Activated B cell treated with CpG ODN at 0.5 μM for 24 hours (primary cell): ENCODE data around the gene BTBD9. TPM values are rescaled to one million over a fixed set of nuclear protein-coding genes. Genes with fewer than 3 reads are reported as not detected.

Experiments used
- ATAC-seq: fragments of 200-7000 bp; cut with Tn5 transposase; one replicate; pipeline ENCODE4 v1.10.0; 2021; ENCODE audit warnings: low read depth, mild to moderate bottlenecking, moderate library complexity
- CTCF ChIA-PET: fragments of 350-600 bp; sonication (Branson Sonifier 250); formaldehyde crosslinking; loops from one replicate; lab custom pipeline; 2021; ENCODE audit warnings: antibody characterized with exemption; lab: Charles Lee
- POLR2A ChIA-PET: fragments of 350-600 bp; sonication (Branson Sonifier 250); formaldehyde crosslinking; loops from one replicate; lab custom pipeline; 2021; ENCODE audit warnings: antibody characterized with exemption; lab: Charles Lee
- DNase-seq: peaks from one replicate; pipeline ENCODE4 v3.0.0; 2022
- H3K27ac Mint-ChIP-seq: one replicate; pipeline ENCODE4 v1.8.0; 2020; ENCODE audit warnings: mixed read lengths
- H3K27me3 Mint-ChIP-seq: one replicate; pipeline ENCODE4 v1.8.0; 2021; ENCODE audit warnings: mixed read lengths
- H3K36me3 Mint-ChIP-seq: one replicate; pipeline ENCODE4 v1.8.0; 2021; ENCODE audit warnings: low read depth, mixed read lengths
- H3K4me1 Mint-ChIP-seq: one replicate; pipeline ENCODE4 v1.8.0; 2021; ENCODE audit warnings: mixed read lengths
- H3K4me3 Mint-ChIP-seq: one replicate; pipeline ENCODE4 v1.8.0; 2020; ENCODE audit warnings: mild to moderate bottlenecking, mixed read lengths
- H3K9me3 Mint-ChIP-seq: one replicate; pipeline ENCODE4 v1.8.0; 2020; ENCODE audit warnings: mixed read lengths
- intact Hi-C: fragments of 100-400 bp; cut with micrococcal nuclease; formaldehyde crosslinking; loops from one replicate; pipeline ENCODE4 v1.15.1; 2024
- total RNA-seq: library from RNA; stranded (reverse); gene quantifications from 2 replicates; pipeline ENCODE4 v1.2.3, GENCODE V29; 2022
- TF ChIP-seq, protein P1 (sequence below): fragments of 200-600 bp; IDR thresholded peaks from one replicate; pipeline ENCODE4 v1.8.0; 2022; ENCODE audit warnings: antibody characterized with exemption, mild to moderate bottlenecking

The BTBD9 gene
- total RNA-seq, 1 donor from 2014 or later: 25.7 TPM

DNA sequence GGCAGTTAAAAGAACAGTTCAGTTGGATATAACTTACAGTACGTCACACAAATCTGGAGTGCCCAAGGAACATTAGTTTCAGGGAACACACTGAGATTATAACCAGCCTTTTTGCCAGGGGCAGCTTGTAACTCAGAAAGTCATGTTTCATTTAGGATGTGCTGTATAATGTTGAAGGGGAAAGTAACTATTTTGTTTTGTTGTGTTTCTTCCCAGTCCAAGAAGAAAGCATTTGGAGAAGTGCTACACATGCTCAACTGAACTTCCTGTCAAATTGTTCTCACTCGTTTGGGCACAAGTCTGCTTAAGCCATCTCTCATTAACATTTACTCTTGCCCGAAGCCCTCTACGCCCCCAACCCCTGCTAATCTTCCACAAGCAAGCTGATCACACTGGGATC is 157.9 kb downstream of the BTBD9 start:
- no peaks in the 10 kb centered on the region for H3K9me3 Mint-ChIP-seq
- intact Hi-C loops: no loop called here
- TF ChIP-seq, protein P1, sequence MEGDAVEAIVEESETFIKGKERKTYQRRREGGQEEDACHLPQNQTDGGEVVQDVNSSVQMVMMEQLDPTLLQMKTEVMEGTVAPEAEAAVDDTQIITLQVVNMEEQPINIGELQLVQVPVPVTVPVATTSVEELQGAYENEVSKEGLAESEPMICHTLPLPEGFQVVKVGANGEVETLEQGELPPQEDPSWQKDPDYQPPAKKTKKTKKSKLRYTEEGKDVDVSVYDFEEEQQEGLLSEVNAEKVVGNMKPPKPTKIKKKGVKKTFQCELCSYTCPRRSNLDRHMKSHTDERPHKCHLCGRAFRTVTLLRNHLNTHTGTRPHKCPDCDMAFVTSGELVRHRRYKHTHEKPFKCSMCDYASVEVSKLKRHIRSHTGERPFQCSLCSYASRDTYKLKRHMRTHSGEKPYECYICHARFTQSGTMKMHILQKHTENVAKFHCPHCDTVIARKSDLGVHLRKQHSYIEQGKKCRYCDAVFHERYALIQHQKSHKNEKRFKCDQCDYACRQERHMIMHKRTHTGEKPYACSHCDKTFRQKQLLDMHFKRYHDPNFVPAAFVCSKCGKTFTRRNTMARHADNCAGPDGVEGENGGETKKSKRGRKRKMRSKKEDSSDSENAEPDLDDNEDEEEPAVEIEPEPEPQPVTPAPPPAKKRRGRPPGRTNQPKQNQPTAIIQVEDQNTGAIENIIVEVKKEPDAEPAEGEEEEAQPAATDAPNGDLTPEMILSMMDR: no peak

DNA sequence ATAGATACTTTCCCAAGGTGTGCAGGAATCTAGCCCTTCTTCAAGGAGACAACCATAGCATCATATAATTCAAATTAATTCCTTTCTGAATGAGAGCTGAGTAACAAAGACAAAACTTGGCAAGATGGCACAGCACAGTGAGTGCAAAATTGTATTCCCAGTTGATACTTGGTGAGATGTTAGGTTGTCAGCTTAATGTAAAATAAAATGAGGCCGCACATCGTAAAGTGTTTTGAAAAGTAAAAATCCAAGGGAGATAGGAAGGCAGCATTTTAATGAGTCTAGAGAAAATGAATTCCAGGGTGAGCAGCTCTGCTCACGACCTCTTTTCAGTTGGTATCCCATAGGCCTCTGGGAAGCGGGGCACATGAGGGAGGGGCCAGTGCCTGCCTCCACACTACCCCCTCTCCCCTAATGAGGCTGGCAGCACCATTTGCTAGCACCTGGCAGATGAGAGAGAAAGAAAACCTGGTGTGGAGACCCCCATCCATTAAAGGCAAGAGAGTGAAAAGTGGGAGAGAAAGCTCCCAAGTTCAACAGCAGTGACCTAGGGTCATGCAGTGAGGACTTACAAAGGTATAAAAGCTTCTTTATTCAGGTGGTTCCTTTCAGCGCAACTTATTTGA is 158.4 kb downstream of the BTBD9 start:
- ChIA-PET POLR2A (no interaction called here), CTCF (interaction anchor here (1.1 kb wide), 1 partner anchor 236 kb away, joined by 3 read pairs; no protein-coding TSS in a partner anchor)
- H3K27me3 Mint-ChIP-seq: no peaks in the 10 kb centered on the region
- DNase-seq (no peak), ATAC-seq (no peak)
- no peak overlapping the region for H3K27ac Mint-ChIP-seq
- no peaks in the 10 kb centered on the region for H3K9me3 Mint-ChIP-seq
- TF ChIP-seq, protein P1: no peak
- peaks cover 8% of the 10 kb centered on the region for H3K4me1 Mint-ChIP-seq
- no peak overlapping the region for H3K4me3 Mint-ChIP-seq
- intact Hi-C loops: no loop called here
- no peaks in the 10 kb centered on the region for H3K36me3 Mint-ChIP-seq

More for the DNA sequence above, 157.9 kb downstream of the BTBD9 start:
- H3K4me3 Mint-ChIP-seq: no peak overlapping the region
- POLR2A ChIA-PET: no interaction called here
- peaks cover 8% of the 10 kb centered on the region for H3K4me1 Mint-ChIP-seq
- ATAC-seq (no peak), DNase-seq (no peak)
- no peak overlapping the region for H3K27ac Mint-ChIP-seq
- no peaks in the 10 kb centered on the region for H3K36me3 Mint-ChIP-seq
- CTCF ChIA-PET: interaction anchor here (1.1 kb wide), 1 partner anchor 235 kb away, joined by 3 read pairs; no protein-coding TSS in a partner anchor
- no peaks in the 10 kb centered on the region for H3K27me3 Mint-ChIP-seq

DNA sequence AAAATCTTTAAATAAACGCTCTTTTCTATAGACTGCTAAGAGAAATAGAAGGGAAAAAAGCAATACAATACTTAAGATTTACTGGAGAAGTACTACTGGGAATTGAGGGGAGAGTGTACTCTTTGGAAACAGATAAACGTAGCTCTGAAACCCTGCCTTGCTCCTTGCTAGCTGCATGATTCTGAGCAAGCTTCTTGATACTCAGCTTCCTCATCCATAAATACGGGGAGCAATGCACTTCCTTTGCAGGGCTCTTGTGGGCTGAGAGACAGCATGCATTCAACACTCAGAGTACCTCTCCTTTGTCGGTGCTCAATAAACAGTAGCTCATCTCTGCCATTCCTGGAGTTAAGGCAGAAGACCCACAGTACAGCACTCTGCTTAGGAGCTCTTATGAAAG is 159.7 kb downstream of the BTBD9 start:
- Mint-ChIP-seq H3K27me3 (no peaks in the 10 kb centered on the region), H3K9me3 (no peaks in the 10 kb centered on the region), H3K27ac (no peak overlapping the region), H3K36me3 (no peaks in the 10 kb centered on the region), H3K4me3 (no peak overlapping the region), H3K4me1 (peaks cover 6% of the 10 kb centered on the region)
- TF ChIP-seq, protein P1: no peak
- ATAC-seq (no peak), DNase-seq (no peak)
- ChIA-PET CTCF (interaction anchor here (1.2 kb wide), 1 partner anchor 14 kb away, joined by 3 read pairs; no protein-coding TSS in a partner anchor), POLR2A (no interaction called here)
- intact Hi-C loops: no loop called here

DNA sequence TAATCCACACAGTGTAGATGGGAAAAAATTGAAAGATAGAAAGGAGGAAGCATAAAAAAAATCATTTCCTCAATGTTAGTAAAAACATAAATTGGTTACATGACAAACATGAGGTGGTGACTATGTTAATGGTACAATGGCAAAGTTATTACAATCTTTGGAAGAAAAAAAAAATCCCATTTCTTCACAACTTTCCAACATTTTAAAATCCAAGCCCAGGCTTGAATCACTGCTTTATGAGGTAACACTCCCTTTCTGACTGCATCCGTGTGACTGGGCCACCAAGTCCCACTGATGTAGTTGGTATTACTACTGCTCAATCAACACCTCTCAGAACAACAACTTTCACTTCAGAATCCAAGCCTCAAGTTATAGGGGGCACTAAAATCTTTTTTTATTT is 160.4 kb downstream of the BTBD9 start:
- TF ChIP-seq, protein P1: no peak
- H3K36me3 Mint-ChIP-seq: no peaks in the 10 kb centered on the region
- H3K4me1 Mint-ChIP-seq: peaks cover 2% of the 10 kb centered on the region
- H3K27me3 Mint-ChIP-seq: no peaks in the 10 kb centered on the region
- no peaks in the 10 kb centered on the region for H3K9me3 Mint-ChIP-seq
- intact Hi-C loops: no loop called here
- H3K27ac Mint-ChIP-seq: no peak overlapping the region
- no peak overlapping the region for H3K4me3 Mint-ChIP-seq
- ATAC-seq (no peak), DNase-seq (no peak)
- CTCF ChIA-PET: interaction anchor here (0.9 kb wide), 1 partner anchor 14 kb away, joined by 3 read pairs; no protein-coding TSS in a partner anchor
- POLR2A ChIA-PET: no interaction called here

DNA sequence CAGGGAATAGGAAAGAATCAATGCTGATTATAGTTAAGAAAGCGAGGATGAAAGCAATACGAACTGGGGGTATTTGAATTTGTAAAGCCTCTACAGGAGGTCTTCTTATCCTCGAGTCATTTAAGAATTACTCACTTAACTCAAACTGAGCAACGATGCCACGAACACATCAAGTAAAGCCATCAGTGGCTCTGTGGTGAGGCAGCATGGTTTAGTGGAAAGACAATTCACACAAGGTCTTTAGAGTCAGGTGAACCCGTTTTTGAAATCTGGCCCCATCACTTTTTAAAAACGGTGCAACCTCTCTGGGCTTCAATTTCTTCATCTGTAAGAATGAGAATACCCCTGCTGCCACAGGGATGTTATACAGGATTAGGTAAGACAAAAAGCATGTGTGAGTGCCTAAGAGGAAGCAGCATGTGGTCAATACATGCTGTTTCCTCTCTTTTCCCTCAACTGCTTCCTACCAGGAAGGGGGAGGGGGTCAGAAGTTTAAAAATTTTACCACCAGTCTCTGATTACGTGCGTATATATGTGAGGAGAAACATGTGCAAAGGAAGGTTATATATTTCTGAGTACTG is 162.0 kb downstream of the BTBD9 start:
- ChIA-PET CTCF (no interaction called here), POLR2A (no interaction called here)
- intact Hi-C loops: no loop called here
- H3K9me3 Mint-ChIP-seq: no peaks in the 10 kb centered on the region
- no peak overlapping the region for H3K4me3 Mint-ChIP-seq
- no peak for ATAC-seq
- H3K27ac Mint-ChIP-seq: no peak overlapping the region
- no peaks in the 10 kb centered on the region for H3K27me3 Mint-ChIP-seq
- TF ChIP-seq, protein P1: no peak
- peaks cover 7% of the 10 kb centered on the region for H3K36me3 Mint-ChIP-seq
- DNase-seq: no peak
- peaks cover 2% of the 10 kb centered on the region for H3K4me1 Mint-ChIP-seq
